Spleen (tissue), 11 donors: ENCODE measurements around the gene INS. TPM values are rescaled to one million over a fixed set of nuclear protein-coding genes. Genes with fewer than 3 reads are reported as not detected.

ENCODE experiments used
- DNase-seq: peaks from one replicate; pipeline ENCODE4 v3.0.0-alpha.2; 2020
- H3K27ac ChIP-seq, 8 donors: fragments of 200-600 bp; sonication (generic) in 7 of 8; 1 replicate in 4 of 8; 2 replicates in 4 of 8; pipeline versions ENCODE4 v1.5.0 to v1.8.0; 2016 to 2021; ENCODE audit warnings: inconsistent platforms in 4 of 8, mild to moderate bottlenecking in 4 of 8, moderate library complexity in 1 of 8
- H3K27me3 ChIP-seq, 7 donors: fragments of 200-600 bp; sonication (generic) in 6 of 7; replicated peaks in 1 of 7; 1 replicate in 4 of 7; 2 replicates in 3 of 7; pipeline versions ENCODE4 v1.5.0 to v1.8.0; 2016 to 2021; ENCODE audit warnings: inconsistent platforms in 3 of 7, mild to moderate bottlenecking in 1 of 7
- H3K36me3 ChIP-seq, 6 donors: fragments of 200-600 bp; sonication (generic) in 5 of 6; 1 replicate in 4 of 6; 2 replicates in 2 of 6; pipeline versions ENCODE4 v1.5.0 to v1.8.0; 2016 to 2021; ENCODE audit warnings: inconsistent platforms in 2 of 6
- H3K4me1 ChIP-seq, 6 donors: fragments of 200-600 bp; sonication (generic) in 5 of 6; 1 replicate in 3 of 6; 2 replicates in 3 of 6; pipeline versions ENCODE4 v1.5.0 to v1.8.0; 2016 to 2021; ENCODE audit warnings: inconsistent platforms in 3 of 6
- H3K4me3 ChIP-seq, 8 donors: fragments of 200-600 bp; sonication (generic) in 7 of 8; 1 replicate in 4 of 8; 2 replicates in 4 of 8; pipeline versions ENCODE4 v1.5.0 to v1.8.0; 2016 to 2021; ENCODE audit warnings: inconsistent platforms in 4 of 8, mild to moderate bottlenecking in 4 of 8, moderate library complexity in 2 of 8
- H3K9me3 ChIP-seq, 8 donors: fragments of 200-600 bp; sonication (generic) in 7 of 8; 1 replicate in 4 of 8; 2 replicates in 4 of 8; pipeline versions ENCODE4 v1.5.0 to v1.8.0; 2016 to 2021; ENCODE audit warnings: inconsistent platforms in 4 of 8
- POLR2A ChIP-seq, 3 donors: fragments of 450-650 bp; IDR thresholded peaks; one replicate each; pipeline ENCODE4 v1.5.1; 2017; ENCODE audit warnings: antibody characterized with exemption in 3 of 3, mild to moderate bottlenecking in 1 of 3
- POLR2AphosphoS5 ChIP-seq, 3 donors: sonication (generic); formaldehyde crosslinking; IDR thresholded peaks; one replicate each; pipeline ENCODE4 v1.5.1; 2017; ENCODE audit warnings: antibody characterized with exemption in 3 of 3
- WGBS, 5 donors: extraction: QIAGEN DNeasy Blood & Tissue Kit in 3 of 5; methylation state at CpG; one replicate each; pipeline versions ENCODE4 v1.1.5 to v1.1.7; 2013 to 2018; 5-methylcytosine and 5-hydroxymethylcytosine counted together
- intact Hi-C: fragments of 100-400 bp; cut with DNase I; formaldehyde crosslinking; loops from one replicate; pipeline ENCODE4 v1.15.0; 2023; ENCODE audit warnings: low total_unique reads
- polyA plus RNA-seq, 3 donors: library from polyadenylated mRNA; stranded (reverse); fragments of 200-250 nt; gene quantifications; one replicate each; pipeline ENCODE4 v1.2.1, GENCODE V29; 2013
- total RNA-seq, 7 donors: library from RNA; depleted of rRNA in 3 of 7; stranded (reverse); fragments of >200 nt in 3 of 7; fragmentation: NEBNext Ultra II Directional in 4 of 7; extraction: Animal tissue kit (Norgen Biotek cat#: 25700) in 4 of 7; gene quantifications; one replicate each; pipeline versions ENCODE4 v1.1.0 to v1.2.1, GENCODE V29; 2016 to 2021
- TF ChIP-seq, protein P1 (sequence below), 11 experiments: fragments of 200-600 bp in 7 of 11; fragments of 450-650 bp in 4 of 11; sonication (generic) in 4 of 11; IDR thresholded peaks in 8 of 11; conservative IDR thresholded peaks in 3 of 11; 1 replicate in 7 of 11; 2 replicates in 4 of 11; pipeline versions ENCODE4 v1.4.0 to v1.8.0; 2016 to 2021; ENCODE audit warnings: antibody characterized with exemption in 11 of 11, inconsistent platforms in 4 of 11, mild to moderate bottlenecking in 1 of 11
- donor health status: healthy with polysubstance abuse.
- donor health status: DM: no; HTN: no; CAD: no; lungs with moderate emphysema.
- donor health status: DM: no; HTN: no; CAD: no.
- donor health status: Bipolar disorder and iron deficiency.
- donor health status: healthy.
- donor health status: DM: no; HTN: no; CAD: no.
- donor health status: DM: yes; HTN: yes; CAD: no.

Gene INS
- total and polyA plus RNA-seq, 10 donors, result 1.3 to 2.4 (median 1.5) TPM; not detected in 5

DNA sequence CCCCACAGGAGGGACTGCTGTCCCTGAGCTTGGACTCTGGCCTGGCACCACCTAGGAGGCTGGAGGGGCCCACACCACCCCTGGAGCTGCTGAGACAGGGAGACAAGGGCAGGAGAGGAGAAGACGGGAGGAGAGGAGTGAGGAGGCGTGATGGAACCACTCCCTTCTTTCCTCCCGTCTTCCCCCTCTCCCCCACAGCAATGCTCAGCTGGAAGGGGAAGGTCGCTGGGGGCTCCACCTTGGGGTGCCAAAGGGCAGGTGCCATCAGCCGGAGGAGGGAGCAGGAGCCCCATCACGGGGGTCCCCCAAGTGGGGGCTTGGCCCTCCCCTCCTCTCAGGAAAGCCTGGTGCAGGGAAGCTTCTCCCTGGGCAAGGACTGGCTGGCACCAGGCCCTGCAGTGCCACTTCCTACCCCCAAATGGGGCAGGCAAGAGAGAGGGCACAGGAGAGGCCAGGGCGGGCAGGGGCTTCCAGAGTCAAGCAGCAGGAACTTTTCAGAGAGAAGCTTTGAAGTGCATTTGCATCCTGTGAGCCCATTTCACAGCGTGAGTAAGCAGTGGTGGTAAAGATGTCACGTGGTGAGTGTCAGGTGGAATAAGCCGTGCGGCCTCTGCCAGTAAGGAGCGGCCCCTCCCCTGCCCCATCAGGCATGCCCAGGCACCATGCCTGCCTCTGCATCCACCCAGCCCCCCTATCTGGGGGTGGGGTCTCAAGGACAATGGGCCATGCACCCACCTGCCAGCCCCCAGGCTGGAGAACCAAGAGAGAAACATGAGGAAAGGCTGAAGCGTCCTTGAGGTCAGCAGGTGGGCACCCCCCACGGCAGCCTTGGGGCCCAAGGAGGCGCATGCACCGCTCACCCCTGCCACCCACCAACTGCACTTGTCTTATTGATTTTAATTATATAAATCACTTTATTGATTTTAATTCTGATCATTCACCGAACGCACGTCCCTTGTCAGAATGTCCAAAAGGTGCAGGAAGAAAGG lies 26.7 kb downstream of the INS start:
- Histone ChIP-seq H3K27me3 (peaks cover 2 to 76% (median 57%) of the 10 kb centered on the region in 7 donors), H3K36me3 (no peaks in the 10 kb centered on the region), H3K4me1 (peaks cover 0 to 26% (median 15%) of the 10 kb centered on the region in 6 donors), H3K4me3 (no peak overlapping the region), H3K27ac (no peak overlapping the region), H3K9me3 (no peaks in the 10 kb centered on the region)
- intact Hi-C loops, result no loop called here
- no peak for DNase-seq
- WGBS, 5 donors, result 73 to 84% (median 76%) methylated on average over 17 to 19 of the region's 19 CpGs
- TF ChIP-seq POLR2AphosphoS5 (IDR thresholded peaks at IDR 0.05) (no peak), POLR2A (IDR thresholded peaks at IDR 0.05) (no peak)
- TF ChIP-seq, protein P1, sequence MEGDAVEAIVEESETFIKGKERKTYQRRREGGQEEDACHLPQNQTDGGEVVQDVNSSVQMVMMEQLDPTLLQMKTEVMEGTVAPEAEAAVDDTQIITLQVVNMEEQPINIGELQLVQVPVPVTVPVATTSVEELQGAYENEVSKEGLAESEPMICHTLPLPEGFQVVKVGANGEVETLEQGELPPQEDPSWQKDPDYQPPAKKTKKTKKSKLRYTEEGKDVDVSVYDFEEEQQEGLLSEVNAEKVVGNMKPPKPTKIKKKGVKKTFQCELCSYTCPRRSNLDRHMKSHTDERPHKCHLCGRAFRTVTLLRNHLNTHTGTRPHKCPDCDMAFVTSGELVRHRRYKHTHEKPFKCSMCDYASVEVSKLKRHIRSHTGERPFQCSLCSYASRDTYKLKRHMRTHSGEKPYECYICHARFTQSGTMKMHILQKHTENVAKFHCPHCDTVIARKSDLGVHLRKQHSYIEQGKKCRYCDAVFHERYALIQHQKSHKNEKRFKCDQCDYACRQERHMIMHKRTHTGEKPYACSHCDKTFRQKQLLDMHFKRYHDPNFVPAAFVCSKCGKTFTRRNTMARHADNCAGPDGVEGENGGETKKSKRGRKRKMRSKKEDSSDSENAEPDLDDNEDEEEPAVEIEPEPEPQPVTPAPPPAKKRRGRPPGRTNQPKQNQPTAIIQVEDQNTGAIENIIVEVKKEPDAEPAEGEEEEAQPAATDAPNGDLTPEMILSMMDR (IDR thresholded peaks at IDR 0.05 in 8 of 11, conservative IDR thresholded peaks at IDR 0.05 in 3 of 11), result no peak

DNA sequence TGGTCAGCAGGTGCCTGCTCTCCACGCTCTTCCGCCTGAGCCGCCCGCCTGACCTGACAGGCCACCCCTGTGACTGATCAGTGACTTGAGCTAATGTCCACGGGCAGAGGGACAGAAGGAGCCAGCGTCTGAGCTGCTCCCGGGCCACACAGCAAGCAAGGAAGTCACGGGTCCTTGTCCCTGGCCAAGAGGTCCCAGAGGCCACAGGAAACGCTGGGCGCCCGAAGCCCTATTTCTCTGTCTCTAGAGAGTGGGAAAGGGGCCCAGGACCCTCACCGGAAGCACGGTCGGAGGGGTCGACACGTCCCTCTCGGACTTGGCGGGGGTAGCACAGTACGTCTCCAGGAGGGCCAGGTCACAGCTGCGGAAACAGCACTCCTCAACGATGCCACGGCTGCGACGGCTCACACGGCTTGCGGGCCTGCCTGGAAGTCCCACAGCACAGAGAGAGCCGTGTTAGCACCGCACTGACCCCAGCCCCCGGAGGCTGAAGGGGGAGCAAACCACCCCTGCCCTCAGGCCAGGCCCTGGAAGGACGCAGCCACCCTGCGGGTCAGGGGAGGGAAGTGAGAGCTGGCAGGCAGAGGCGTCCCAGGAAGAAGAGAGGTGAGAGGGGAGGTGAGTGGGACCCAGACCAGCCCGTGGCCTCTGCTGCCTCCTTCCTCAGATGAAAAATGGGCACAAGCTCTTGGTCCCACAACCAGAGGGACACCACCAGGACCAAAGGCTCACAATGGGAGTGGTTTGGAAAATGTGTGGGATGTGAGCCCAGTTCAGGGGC lies 27.6 kb downstream of the INS start:
- peaks cover 2 to 71% (median 48%) of the 10 kb centered on the region in 7 donors for H3K27me3 ChIP-seq

DNA sequence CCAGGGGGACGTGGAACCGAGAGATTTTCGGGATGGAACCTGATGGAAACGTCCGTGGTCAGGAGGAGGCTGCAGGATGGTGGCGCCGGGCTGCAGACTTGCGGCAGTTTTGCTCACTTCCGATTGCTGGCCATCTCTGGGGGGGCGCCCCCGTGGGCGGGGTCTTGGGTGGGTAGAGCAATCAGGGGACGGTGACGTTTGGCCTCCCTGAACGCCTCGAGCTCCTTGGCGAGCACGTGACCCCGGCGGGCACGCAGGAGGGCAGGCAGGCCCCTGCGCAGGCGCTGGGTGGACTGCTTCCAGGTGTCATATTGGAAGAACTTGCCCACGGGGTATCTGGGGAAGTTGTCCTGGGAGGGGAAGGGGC lies 28.2 kb downstream of the INS start:
- no peak overlapping the region for H3K4me3 ChIP-seq
- no peak overlapping the region for H3K27ac ChIP-seq
- intact Hi-C loops, result no loop called here
- WGBS, 5 donors, result 53 to 71% (median 59%) methylated on average over 22 to 24 of the region's 24 CpGs
- H3K9me3 ChIP-seq, result no peaks in the 10 kb centered on the region
- peaks cover 2 to 69% (median 47%) of the 10 kb centered on the region in 7 donors for H3K27me3 ChIP-seq
- H3K4me1 ChIP-seq, result peaks cover 0 to 13% (median 7%) of the 10 kb centered on the region in 6 donors
- no peak for DNase-seq
- TF ChIP-seq POLR2A (IDR thresholded peaks at IDR 0.05) (no peak), POLR2AphosphoS5 (IDR thresholded peaks at IDR 0.05) (no peak)
- TF ChIP-seq, protein P1 (IDR thresholded peaks at IDR 0.05 in 8 of 11, conservative IDR thresholded peaks at IDR 0.05 in 3 of 11), result no peak
- H3K36me3 ChIP-seq, result no peaks in the 10 kb centered on the region

More for the DNA sequence above, 27.6 kb downstream of the INS start:
- intact Hi-C loops, result no loop called here
- no peaks in the 10 kb centered on the region for H3K36me3 ChIP-seq
- no peaks in the 10 kb centered on the region for H3K9me3 ChIP-seq
- H3K27ac ChIP-seq, result no peak overlapping the region
- no peak overlapping the region for H3K4me3 ChIP-seq
- TF ChIP-seq POLR2AphosphoS5 (IDR thresholded peaks at IDR 0.05) (no peak), POLR2A (IDR thresholded peaks at IDR 0.05) (no peak)
- TF ChIP-seq, protein P1 (IDR thresholded peaks at IDR 0.05 in 8 of 11, conservative IDR thresholded peaks at IDR 0.05 in 3 of 11), result no peak
- H3K4me1 ChIP-seq, result peaks cover 0 to 19% (median 8%) of the 10 kb centered on the region in 6 donors
- 51 to 69% (median 61%) methylated on average over 18 to 33 of the region's 33 CpGs for WGBS, 5 donors
- no peak for DNase-seq
